H1 (cell line): ENCODE measurements around the gene RAB11FIP5.

Experiments used
- RFX5 ChIP-seq: IDR thresholded peaks from 2 replicates; pipeline ENCODE4 v1.6.1; 2011; ENCODE audit warnings: low read depth, low read length, improper control_type of control experiment, borderline replicate concordance
- RNF2 ChIP-seq: fragments of 200-900, 300-1000 bp; sonication (generic); IDR thresholded peaks from 2 replicates; pipeline ENCODE4 v1.7.1; 2016; ENCODE audit warnings: borderline replicate concordance, low read depth, mild to moderate bottlenecking, antibody characterized with exemption, low read length; ENCODE audit not compliant: poor library complexity, severe bottlenecking; ENCODE audit errors: missing control alignments
- TF ChIP-seq, protein P1 (sequence below), 3 experiments: IDR thresholded peaks; 1 replicate in 2 of 3; 2 replicates in 1 of 3; pipeline versions ENCODE4 v1.5.1 to v1.6.1; 2011; ENCODE audit warnings: low read length in 3 of 3, mild to moderate bottlenecking in 3 of 3, inconsistent platforms in 2 of 3, low read depth in 1 of 3, moderate library complexity in 1 of 3; ENCODE audit not compliant: insufficient read depth in 1 of 3; ENCODE audit errors: control extremely low read depth in 1 of 3

DNA sequence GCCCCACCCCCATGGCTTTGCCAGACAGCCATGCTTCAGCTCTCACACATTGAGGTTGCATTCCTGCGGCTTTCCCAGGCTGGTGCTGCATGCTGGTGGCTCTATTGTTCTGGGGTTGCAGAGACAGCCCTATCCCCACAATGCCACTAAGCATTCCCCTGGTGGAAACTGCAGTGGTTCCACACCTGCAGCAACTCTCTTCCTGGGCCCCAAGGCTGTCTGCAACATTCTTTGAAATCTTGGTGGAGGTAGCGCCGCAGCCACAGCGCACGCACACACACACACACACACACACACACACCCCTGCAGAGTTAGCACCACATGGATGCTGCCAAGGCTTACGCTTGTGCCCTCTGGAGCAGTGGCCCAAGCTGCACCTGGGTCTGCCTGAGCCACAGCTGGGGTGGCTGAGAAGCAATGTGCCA is 62.6 kb downstream of the RAB11FIP5 start:
- no peak for TF ChIP-seq RNF2
- no peak for TF ChIP-seq RFX5
- TF ChIP-seq, protein P1, sequence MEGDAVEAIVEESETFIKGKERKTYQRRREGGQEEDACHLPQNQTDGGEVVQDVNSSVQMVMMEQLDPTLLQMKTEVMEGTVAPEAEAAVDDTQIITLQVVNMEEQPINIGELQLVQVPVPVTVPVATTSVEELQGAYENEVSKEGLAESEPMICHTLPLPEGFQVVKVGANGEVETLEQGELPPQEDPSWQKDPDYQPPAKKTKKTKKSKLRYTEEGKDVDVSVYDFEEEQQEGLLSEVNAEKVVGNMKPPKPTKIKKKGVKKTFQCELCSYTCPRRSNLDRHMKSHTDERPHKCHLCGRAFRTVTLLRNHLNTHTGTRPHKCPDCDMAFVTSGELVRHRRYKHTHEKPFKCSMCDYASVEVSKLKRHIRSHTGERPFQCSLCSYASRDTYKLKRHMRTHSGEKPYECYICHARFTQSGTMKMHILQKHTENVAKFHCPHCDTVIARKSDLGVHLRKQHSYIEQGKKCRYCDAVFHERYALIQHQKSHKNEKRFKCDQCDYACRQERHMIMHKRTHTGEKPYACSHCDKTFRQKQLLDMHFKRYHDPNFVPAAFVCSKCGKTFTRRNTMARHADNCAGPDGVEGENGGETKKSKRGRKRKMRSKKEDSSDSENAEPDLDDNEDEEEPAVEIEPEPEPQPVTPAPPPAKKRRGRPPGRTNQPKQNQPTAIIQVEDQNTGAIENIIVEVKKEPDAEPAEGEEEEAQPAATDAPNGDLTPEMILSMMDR (IDR thresholded peaks at IDR 0.05; ENCODE audit: control extremely low read depth in 1 of 3, insufficient read depth in 1 of 3, low read depth in 1 of 3, low read length in 3 of 3): no peak
